K562 (cell line): ENCODE data around the gene ZNF699. TPM values are rescaled to one million over a fixed set of nuclear protein-coding genes. Genes with fewer than 3 reads are reported as not detected.
A peak's percentile ranks its signal among the peaks of the same experiment; 100 is the strongest.

ENCODE experiments used
- ATAC-seq: fragments of 200-7000 bp; cut with Tn5 transposase; 3 replicates; pipeline ENCODE4 v1.9.1; 2020; ENCODE audit warnings: moderate library complexity
- Bru-seq: library from RNA; stranded (reverse); fragments of 400-500 nt; gene quantifications from one replicate; lab custom pipeline; 2021; lab: Mats Ljungman, UMichigan
- BruChase-seq, 2 experiments: library from RNA; stranded (reverse); fragments of 400-500 nt; gene quantifications; one replicate each; lab custom pipeline; 2021; lab: Mats Ljungman, UMichigan
- BruUV-seq: library from RNA; stranded (reverse); fragments of 400-500 nt; replicated peaks from 2 replicates; lab custom pipeline; 2021; lab: Mats Ljungman, UMichigan
- CTCF ChIA-PET: fragments of 300-600 bp; formaldehyde crosslinking; extraction: SDS; loops from one replicate; lab custom pipeline; 2021; ENCODE audit warnings: low intra/inter-chr PET ratio; lab: Yijun Ruan, JAX
- POLR2A ChIA-PET: fragments of 300-600, 350-650 bp; sonication (Branson Sonifier 250); formaldehyde crosslinking; extraction: SDS; loops from one replicate; lab custom pipeline; 2021; ENCODE audit warnings: antibody characterized with exemption, inconsistent platforms; lab: Yijun Ruan, JAX
- DNase-seq, 4 experiments: peaks; one replicate each; pipeline versions ENCODE4 v3.0.0 to v3.0.0-alpha.2; 2011 to 2018; ENCODE audit warnings: low spot score in 3 of 4, mixed read lengths in 3 of 4; ENCODE audit errors: extremely low read depth in 1 of 4
- FAIRE-seq: peaks from 2 replicates; lab custom pipeline; 2011; peaks lifted over from hg19 to GRCh38; lab: Jason Lieb, UNC
- H2AFZ ChIP-seq: 2 replicates; pipeline ENCODE4 v1.6.0; 2011; ENCODE audit warnings: low read depth, low read length, control low read depth, inconsistent platforms
- H3K27ac ChIP-seq: fragments of 200-600 bp; 3 replicates; pipeline ENCODE4 v1.8.0; 2011; ENCODE audit warnings: low read depth, mild to moderate bottlenecking, control low read depth, inconsistent platforms, low read length, moderate library complexity, mixed read lengths; ENCODE audit errors: extremely low read depth
- H3K27me3 ChIP-seq, 2 experiments: fragments of 300-600 bp in 1 of 2; 2 replicates in 1 of 2; 3 replicates in 1 of 2; pipeline versions ENCODE4 v1.6.0 to v1.8.0; 2011; ENCODE audit warnings: inconsistent platforms in 2 of 2, low read length in 2 of 2, mild to moderate bottlenecking in 1 of 2, mixed read lengths in 1 of 2, moderate library complexity in 1 of 2; ENCODE audit not compliant: control insufficient read depth in 2 of 2, insufficient read depth in 2 of 2
- H3K36me3 ChIP-seq: fragments of 300-600 bp; 3 replicates; pipeline ENCODE4 v1.8.0; 2011; ENCODE audit warnings: mild to moderate bottlenecking, low read length, inconsistent platforms; ENCODE audit not compliant: control insufficient read depth, insufficient read depth
- H3K4me1 ChIP-seq, 2 experiments: fragments of 200-600 bp in 1 of 2; replicated peaks in 1 of 2; 2 replicates in 1 of 2; 3 replicates in 1 of 2; pipeline versions ENCODE4 v1.5.1 to v1.8.0; 2011; ENCODE audit warnings: inconsistent platforms in 2 of 2, low read length in 2 of 2, mild to moderate bottlenecking in 1 of 2, mixed read lengths in 1 of 2, moderate library complexity in 1 of 2; ENCODE audit not compliant: control insufficient read depth in 2 of 2, insufficient read depth in 2 of 2
- H3K4me2 ChIP-seq: 2 replicates; pipeline ENCODE4 v1.6.1; 2011; ENCODE audit warnings: low read length, control low read depth, inconsistent platforms, mixed read lengths; ENCODE audit not compliant: insufficient read depth
- H3K4me3 ChIP-seq: fragments of 200-600 bp; sonication (generic), shearing (Covaris generic); 2 replicates; pipeline ENCODE4 v1.5.1; 2016; ENCODE audit warnings: control low read depth, inconsistent platforms
- H3K79me2 ChIP-seq: fragments of 200-600 bp; 3 replicates; pipeline ENCODE4 v1.8.0; 2011; ENCODE audit warnings: low read length, inconsistent platforms; ENCODE audit not compliant: control insufficient read depth, insufficient read depth
- H3K9ac ChIP-seq, 2 experiments: 2 replicates each; pipeline versions ENCODE4 v1.6.0 to v1.6.1; 2011; ENCODE audit warnings: low read depth in 2 of 2, low read length in 2 of 2, control low read depth in 1 of 2, inconsistent platforms in 1 of 2, mild to moderate bottlenecking in 1 of 2, mixed read lengths in 1 of 2; ENCODE audit not compliant: insufficient read depth in 1 of 2
- H3K9me1 ChIP-seq: one replicate; pipeline ENCODE4 v1.6.0; 2011; ENCODE audit warnings: inconsistent platforms, mild to moderate bottlenecking, low read length, moderate library complexity; ENCODE audit not compliant: control insufficient read depth, insufficient read depth
- H3K9me3 ChIP-seq: replicated peaks from 2 replicates; pipeline ENCODE4 v1.5.1; 2011; ENCODE audit warnings: low read depth, low read length, inconsistent platforms; ENCODE audit not compliant: control insufficient read depth, insufficient read depth
- H4K20me1 ChIP-seq: replicated peaks from 2 replicates; pipeline ENCODE4 v1.6.1; 2011; ENCODE audit warnings: low read length, inconsistent platforms, mixed read lengths; ENCODE audit not compliant: control insufficient read depth, insufficient read depth
- BRCA1 ChIP-seq, 2 experiments: fragments of 450-650 bp in 1 of 2; sonication (generic) in 1 of 2; formaldehyde crosslinking in 1 of 2; IDR thresholded peaks; 2 replicates each; pipeline versions ENCODE4 v1.5.0 to v1.6.1; 2017 to 2020; ENCODE audit warnings: mild to moderate bottlenecking in 1 of 2, missing genetic modification reagents in 1 of 2
- RBM14 ChIP-seq: fragments of 200-400 bp; formaldehyde crosslinking; IDR thresholded peaks from 2 replicates; pipeline ENCODE4 v1.6.1; 2018; ENCODE audit warnings: low read depth, mild to moderate bottlenecking, low read length, moderate library complexity, borderline replicate concordance; ENCODE audit not compliant: insufficient read depth
- SP1 ChIP-seq: sonication (generic); formaldehyde crosslinking; IDR thresholded peaks from 2 replicates; pipeline ENCODE4 v1.8.1; 2022; ENCODE audit warnings: mild to moderate bottlenecking, missing genetic modification reagents
- WGBS: fragments of 100-300 bp; shearing (Covaris generic); methylation state at CpG from one replicate; pipeline ENCODE4 v1.1.6; 2016; ENCODE audit warnings: low coverage, mixed read lengths; ENCODE audit not compliant: insufficient coverage; ENCODE audit errors: missing lambda C conversion rate; 5-methylcytosine and 5-hydroxymethylcytosine counted together
- in situ Hi-C: fragments of 300-500 bp; cut with MboI; formaldehyde crosslinking; loops from 4 replicates; pipeline ENCODE4 v1.15.0; 2018; ENCODE audit warnings: inconsistent platforms, mixed read lengths
- intact Hi-C: fragments of 100-400 bp; cut with micrococcal nuclease; formaldehyde crosslinking; loops from 2 replicates; pipeline ENCODE4 v1.14.2; 2022
- long read RNA-seq, 3 experiments: library from polyadenylated mRNA in 2 of 3; library from RNA in 1 of 3; unstranded in 2 of 3; stranded (forward) in 1 of 3; transcript quantifications; one replicate each; pipeline ENCODE4 v2.0.0, GENCODE V29; 2019 to 2022
- polyA minus RNA-seq, 3 experiments: library from RNA; depleted of rRNA, polyadenylated mRNA; stranded (reverse); fragments of >200 nt; gene quantifications; 2 replicates each; pipeline ENCODE4 v1.2.3, GENCODE V29; 2011
- polyA plus RNA-seq, 8 experiments: library from polyadenylated mRNA; depleted of rRNA in 4 of 8; stranded (reverse) in 5 of 8; unstranded in 3 of 8; fragments of >200 nt; fragmentation: Nextera tagmentation in 2 of 8; fragmentation: Illumina TruSeq in 1 of 8; extraction: Ambion mirVana in 2 of 8; extraction: Trizol in 1 of 8; gene quantifications; 2 replicates each; pipeline versions ENCODE4 v1.2.1 to v1.2.3, GENCODE V29; 2011 to 2014; ENCODE audit warnings: inconsistent platforms in 1 of 8, missing spikeins in 1 of 8
- total RNA-seq, 7 experiments: library from RNA; depleted of rRNA in 6 of 7; stranded (reverse); fragments of >200 nt in 6 of 7; fragmentation: Illumina TruSeq in 2 of 7; extraction: Trizol in 2 of 7; gene quantifications; 2 replicates each; pipeline versions ENCODE4 v1.2.1 to v1.2.3, GENCODE V29; 2011 to 2021; ENCODE audit warnings: low replicate concordance in 1 of 7
- TF ChIP-seq, protein P1 (sequence below): fragments of 250-450 bp; sonication (Bioruptor Pico); IDR thresholded peaks from 2 replicates; pipeline ENCODE4 v1.9.0; 2021; ENCODE audit warnings: mild to moderate bottlenecking
- TF ChIP-seq, protein P2 (sequence below), 2 experiments: fragments of 450-650 bp; conservative IDR thresholded peaks; 2 replicates each; pipeline ENCODE4 v1.6.1; 2017; ENCODE audit warnings: mild to moderate bottlenecking in 2 of 2, moderate library complexity in 2 of 2

The ZNF699 gene
- total RNA-seq (2011; cell fraction: chromatin; rRNA removed; ENCODE audit: low replicate concordance): 11.2 and 14.9 TPM in 2 replicates
- 8.6 and 10.0 TPM in 2 replicates for total RNA-seq (2011; cell fraction: nucleolus; rRNA removed)
- 6.0 and 10.3 TPM in 2 replicates for total RNA-seq (2011; cell fraction: nucleoplasm; rRNA removed)
- 2.8 and 3.8 TPM in 2 replicates for total RNA-seq (2014; rRNA removed)
- 3.1 and 4.4 TPM in 2 replicates for total RNA-seq (2014; rRNA removed; fragmentation: Illumina TruSeq; extraction: Trizol)
- 1.8 and 3.1 TPM in 2 replicates for total RNA-seq (2015; rRNA removed; fragmentation: Illumina TruSeq; extraction: Trizol)
- total RNA-seq (2021): 3.0 and 4.1 TPM in 2 replicates
- 2.2 and 2.8 TPM in 2 replicates for polyA plus RNA-seq (2011; rRNA removed)
- 1.2 and 1.8 TPM in 2 replicates for polyA plus RNA-seq (2011; cell fraction: cytosol; rRNA removed)
- polyA plus RNA-seq (2011; cell fraction: nucleus; rRNA removed): 3.0 and 4.0 TPM in 2 replicates
- polyA plus RNA-seq (2012): 0.62 and 1.2 TPM in 2 replicates
- polyA plus RNA-seq (2014; fragmentation: Illumina TruSeq; extraction: Trizol): 1.9 and 2.1 TPM in 2 replicates
- polyA plus RNA-seq (2014; fragmentation: Nextera tagmentation; extraction: Ambion mirVana): under 1 TPM; 0.08 to 0.25 TPM
- 2.2 and 3.3 TPM in 2 replicates for polyA plus RNA-seq (2014; rRNA removed)
- 8.5 and 10.2 TPM in 2 replicates for polyA minus RNA-seq (2011; rRNA and poly(A)+ RNA removed)
- 3.0 and 4.0 TPM in 2 replicates for polyA minus RNA-seq (2011; cell fraction: cytosol; rRNA and poly(A)+ RNA removed)
- 7.0 and 7.7 TPM in 2 replicates for polyA minus RNA-seq (2011; cell fraction: nucleus; rRNA and poly(A)+ RNA removed)
- percentile 59 among the genes with signal in this experiment for Bru-seq, nascent RNA
- percentile 66 among the genes with signal in this experiment for BruChase-seq, experiment 1, labeled RNA remaining after a 2-hour chase
- percentile 69 among the genes with signal in this experiment for BruChase-seq, experiment 2, labeled RNA remaining after a 6-hour chase
- long read RNA-seq, experiment 1, partial matches to known transcripts: 0 of 1 reads
- long read RNA-seq, experiment 1, other reads (novel, unspliced or antisense): 0 of 1 reads
- long read RNA-seq, experiment 2: 0 reads
- long read RNA-seq, experiment 3: 0 reads

DNA sequence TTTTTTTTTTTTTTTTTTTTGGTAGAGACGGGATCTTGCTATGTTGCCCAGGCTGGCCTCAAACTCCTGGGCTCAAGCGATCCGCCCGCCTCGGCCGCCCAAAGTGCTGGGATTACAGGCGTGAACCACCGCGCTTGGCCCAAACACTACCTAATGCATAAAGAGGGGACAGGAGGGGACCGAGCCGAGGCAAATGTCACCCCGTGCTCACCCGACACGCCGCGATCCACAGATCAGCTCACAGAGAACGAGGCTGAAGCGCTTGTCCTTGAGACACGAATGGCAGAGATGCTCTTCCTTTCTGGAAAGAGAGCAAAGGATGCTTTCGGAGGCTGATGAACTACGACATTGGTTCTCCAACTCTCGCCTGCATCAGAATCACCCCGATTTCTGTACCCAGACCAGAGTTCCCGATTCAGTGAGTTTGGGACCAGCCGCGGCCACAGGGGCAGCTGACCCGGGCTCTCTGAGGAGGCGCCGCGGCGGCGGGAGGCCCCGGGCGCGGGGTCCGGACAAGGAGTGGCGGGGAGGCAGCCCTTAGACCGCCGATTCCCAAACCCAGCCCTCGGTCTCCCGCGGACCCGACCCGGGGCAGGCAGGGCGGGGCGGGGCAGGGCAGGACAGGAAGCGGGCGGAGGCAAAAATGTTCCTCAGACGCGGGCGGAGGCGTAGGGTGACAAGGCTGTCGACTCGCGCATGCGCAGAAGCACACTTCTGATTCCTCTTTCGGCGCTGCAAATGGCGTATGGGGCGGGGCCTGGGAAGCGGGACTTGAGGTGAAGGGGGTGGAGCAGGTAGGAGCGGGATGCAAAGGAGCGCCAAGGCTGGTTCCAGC, at the start of gene ZNF699:
Gene ZNF699, minus strand, starts transcription at position 700 of the 835 bp plus-strand sequence. CDS start 4,719 bp downstream, outside the sequence.
- Histone ChIP-seq H3K4me1 (peaks cover 3 to 6% of the 10 kb centered on the region in 2 experiments; a peak in 2 of 5 replicates), H3K27me3 (no peaks in the 10 kb centered on the region), H3K36me3 (no peaks in the 10 kb centered on the region; the same call in 2 of the 3 replicates), H3K4me2 (peak within 1 kb of the TSS; percentile 99), H3K4me3 (peak within 1 kb of the TSS; percentile 99), H4K20me1 (no peaks in the 10 kb centered on the region), H3K9me1 (no peaks in the 10 kb centered on the region), H3K27ac (peak within 1 kb of the TSS; percentile 84), H3K9ac (peak within 1 kb of the TSS; percentile 88 to 95), H3K79me2 (peaks cover 7% of the 10 kb centered on the region), H2AFZ (peak within 1 kb of the TSS; percentile 99), H3K9me3 (no peaks in the 10 kb centered on the region)
- in situ Hi-C loops: no loop called here
- CTCF ChIA-PET: no interaction called here
- POLR2A ChIA-PET: interaction anchor here (0.6 to 1.4 kb wide), 2 partner anchors 14 to 298 kb away, joined by 3 read pairs; partner anchors contain the start of gene ZNF559
- ATAC-seq (peak; percentile 95), FAIRE-seq (peak; percentile 82), DNase-seq (peak; percentile 94 to 98 (median 94))
- intact Hi-C loops: loop anchor here (5.0 kb wide), 1 partner anchor 167 kb away; the partner anchor contains the start of gene ZNF317
- WGBS: 2% methylated on average over 61 of the region's 63 CpGs
- TSS peak; percentile 63 for BruUV-seq
- TF ChIP-seq, protein P1, sequence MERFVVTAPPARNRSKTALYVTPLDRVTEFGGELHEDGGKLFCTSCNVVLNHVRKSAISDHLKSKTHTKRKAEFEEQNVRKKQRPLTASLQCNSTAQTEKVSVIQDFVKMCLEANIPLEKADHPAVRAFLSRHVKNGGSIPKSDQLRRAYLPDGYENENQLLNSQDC: no peak
- TF ChIP-seq SP1 (CRISPR knock-in tag) (peak; percentile 52), RBM14 (no peak), BRCA1 (IDR thresholded peaks at IDR 0.05) (no peak), BRCA1 (CRISPR knock-in tag; IDR thresholded peaks at IDR 0.05) (0 out of 2 replicates have a peak, but pooled peaks have one; percentile 24)
- TF ChIP-seq, protein P2, sequence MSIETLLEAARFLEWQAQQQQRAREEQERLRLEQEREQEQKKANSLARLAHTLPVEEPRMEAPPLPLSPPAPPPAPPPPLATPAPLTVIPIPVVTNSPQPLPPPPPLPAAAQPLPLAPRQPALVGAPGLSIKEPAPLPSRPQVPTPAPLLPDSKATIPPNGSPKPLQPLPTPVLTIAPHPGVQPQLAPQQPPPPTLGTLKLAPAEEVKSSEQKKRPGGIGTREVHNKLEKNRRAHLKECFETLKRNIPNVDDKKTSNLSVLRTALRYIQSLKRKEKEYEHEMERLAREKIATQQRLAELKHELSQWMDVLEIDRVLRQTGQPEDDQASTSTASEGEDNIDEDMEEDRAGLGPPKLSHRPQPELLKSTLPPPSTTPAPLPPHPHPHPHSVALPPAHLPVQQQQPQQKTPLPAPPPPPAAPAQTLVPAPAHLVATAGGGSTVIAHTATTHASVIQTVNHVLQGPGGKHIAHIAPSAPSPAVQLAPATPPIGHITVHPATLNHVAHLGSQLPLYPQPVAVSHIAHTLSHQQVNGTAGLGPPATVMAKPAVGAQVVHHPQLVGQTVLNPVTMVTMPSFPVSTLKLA (conservative IDR thresholded peaks at IDR 0.05): peak in 1 of 2 experiments; percentile 28; a peak in 2 of 4 replicates
